ENCODE measurements around the gene DHH. TPM values are rescaled to one million over a fixed set of nuclear protein-coding genes. Genes with fewer than 3 reads are reported as not detected.
A peak's percentile ranks its signal among the peaks of the same experiment; 100 is the strongest.

Gene DHH
- total RNA-seq, 1 experiment from 2014 or later, result 0.15 TPM

DNA sequence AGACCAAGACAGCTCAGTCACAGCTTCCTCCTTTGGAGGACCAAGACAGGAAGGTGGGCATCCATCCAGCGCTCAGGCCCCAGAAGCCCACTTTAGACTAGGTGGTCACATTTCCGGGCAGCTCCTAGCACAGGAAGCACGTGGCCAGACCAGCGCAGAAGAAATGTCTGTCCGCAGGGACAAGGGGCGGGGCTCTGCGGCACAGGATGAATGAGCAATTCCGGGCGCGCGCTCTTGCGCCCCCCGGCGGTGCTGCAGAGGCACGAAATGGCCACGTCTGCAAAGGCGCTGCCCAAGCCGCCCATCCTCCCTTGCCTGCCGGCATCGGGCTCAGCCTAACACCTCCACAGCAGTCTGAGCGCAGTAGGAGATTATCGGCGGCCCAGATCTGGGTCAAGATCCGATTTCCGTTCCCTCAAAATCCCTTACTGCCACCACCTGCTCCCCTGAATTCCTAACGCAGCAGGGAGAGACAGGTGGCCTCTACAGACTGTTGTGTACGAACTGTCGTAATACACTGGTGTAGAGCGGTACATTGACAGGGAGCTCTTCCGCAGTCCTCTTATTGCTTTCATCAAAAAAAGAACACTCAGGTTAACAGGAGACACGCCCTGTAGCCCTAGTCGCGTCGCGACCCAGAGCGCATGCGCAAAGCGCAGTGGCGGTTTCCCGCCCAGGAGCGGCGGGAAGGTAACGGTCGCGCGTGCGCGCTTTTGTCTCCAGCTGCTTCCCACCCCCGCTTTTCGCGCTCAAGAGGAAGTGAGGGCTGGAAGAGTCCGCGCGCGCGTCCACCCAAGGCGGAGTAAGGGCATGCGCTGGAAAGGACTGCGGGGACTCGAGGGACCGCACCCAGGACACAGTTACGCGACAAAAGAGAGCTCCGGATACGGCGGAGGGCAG is 35.8 kb upstream of the DHH start (continued):
- TF ChIP-seq JUN (CRISPR knock-in tag; IDR thresholded peaks at IDR 0.05) (0 out of 2 replicates have a peak, but pooled peaks have one; percentile 46), ETV6 (CRISPR knock-in tag; IDR thresholded peaks at IDR 0.05) (0 out of 2 replicates have a peak, but pooled peaks have one; percentile 60), FOXJ3 (CRISPR knock-in tag; IDR thresholded peaks at IDR 0.05; ENCODE audit: borderline replicate concordance) (0 out of 2 replicates have a peak, but pooled peaks have one; percentile 10), IRF2 (CRISPR knock-in tag; IDR thresholded peaks at IDR 0.05; ENCODE audit: borderline replicate concordance, low read depth) (peak; percentile 81; the same call in 1 of the 2 replicates), GABPB1 (CRISPR knock-in tag; IDR thresholded peaks at IDR 0.05) (peak; percentile 64; the same call in 1 of the 2 replicates), ZNF263 (CRISPR knock-in tag; IDR thresholded peaks at IDR 0.05; ENCODE audit: low read depth) (no peak), ZNF232 (CRISPR knock-in tag; IDR thresholded peaks at IDR 0.05) (no peak; the same call in 1 of the 2 replicates), ATF1 (CRISPR knock-in tag; IDR thresholded peaks at IDR 0.05) (peak; percentile 33; the same call in 1 of the 2 replicates), TEAD1 (CRISPR knock-in tag; IDR thresholded peaks at IDR 0.05) (peak; percentile 90), MYBL2 (CRISPR knock-in tag; IDR thresholded peaks at IDR 0.05) (peak; percentile 98), SMAD4 (CRISPR knock-in tag; IDR thresholded peaks at IDR 0.05) (no peak), PRRX2 (CRISPR knock-in tag; IDR thresholded peaks at IDR 0.05) (peak; percentile 5; the same call in 1 of the 2 replicates), GTF2I (CRISPR knock-in tag; conservative IDR thresholded peaks at IDR 0.05) (no peak), FOXK1 (CRISPR knock-in tag; IDR thresholded peaks at IDR 0.05) (peak; percentile 54), FOXP1 (CRISPR knock-in tag; IDR thresholded peaks at IDR 0.05; ENCODE audit: borderline replicate concordance) (peak; percentile 67)
- TF ChIP-seq, protein P1, sequence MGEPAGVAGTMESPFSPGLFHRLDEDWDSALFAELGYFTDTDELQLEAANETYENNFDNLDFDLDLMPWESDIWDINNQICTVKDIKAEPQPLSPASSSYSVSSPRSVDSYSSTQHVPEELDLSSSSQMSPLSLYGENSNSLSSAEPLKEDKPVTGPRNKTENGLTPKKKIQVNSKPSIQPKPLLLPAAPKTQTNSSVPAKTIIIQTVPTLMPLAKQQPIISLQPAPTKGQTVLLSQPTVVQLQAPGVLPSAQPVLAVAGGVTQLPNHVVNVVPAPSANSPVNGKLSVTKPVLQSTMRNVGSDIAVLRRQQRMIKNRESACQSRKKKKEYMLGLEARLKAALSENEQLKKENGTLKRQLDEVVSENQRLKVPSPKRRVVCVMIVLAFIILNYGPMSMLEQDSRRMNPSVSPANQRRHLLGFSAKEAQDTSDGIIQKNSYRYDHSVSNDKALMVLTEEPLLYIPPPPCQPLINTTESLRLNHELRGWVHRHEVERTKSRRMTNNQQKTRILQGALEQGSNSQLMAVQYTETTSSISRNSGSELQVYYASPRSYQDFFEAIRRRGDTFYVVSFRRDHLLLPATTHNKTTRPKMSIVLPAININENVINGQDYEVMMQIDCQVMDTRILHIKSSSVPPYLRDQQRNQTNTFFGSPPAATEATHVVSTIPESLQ (CRISPR knock-in tag; IDR thresholded peaks at IDR 0.05), result no peak
- TF ChIP-seq, protein P2, sequence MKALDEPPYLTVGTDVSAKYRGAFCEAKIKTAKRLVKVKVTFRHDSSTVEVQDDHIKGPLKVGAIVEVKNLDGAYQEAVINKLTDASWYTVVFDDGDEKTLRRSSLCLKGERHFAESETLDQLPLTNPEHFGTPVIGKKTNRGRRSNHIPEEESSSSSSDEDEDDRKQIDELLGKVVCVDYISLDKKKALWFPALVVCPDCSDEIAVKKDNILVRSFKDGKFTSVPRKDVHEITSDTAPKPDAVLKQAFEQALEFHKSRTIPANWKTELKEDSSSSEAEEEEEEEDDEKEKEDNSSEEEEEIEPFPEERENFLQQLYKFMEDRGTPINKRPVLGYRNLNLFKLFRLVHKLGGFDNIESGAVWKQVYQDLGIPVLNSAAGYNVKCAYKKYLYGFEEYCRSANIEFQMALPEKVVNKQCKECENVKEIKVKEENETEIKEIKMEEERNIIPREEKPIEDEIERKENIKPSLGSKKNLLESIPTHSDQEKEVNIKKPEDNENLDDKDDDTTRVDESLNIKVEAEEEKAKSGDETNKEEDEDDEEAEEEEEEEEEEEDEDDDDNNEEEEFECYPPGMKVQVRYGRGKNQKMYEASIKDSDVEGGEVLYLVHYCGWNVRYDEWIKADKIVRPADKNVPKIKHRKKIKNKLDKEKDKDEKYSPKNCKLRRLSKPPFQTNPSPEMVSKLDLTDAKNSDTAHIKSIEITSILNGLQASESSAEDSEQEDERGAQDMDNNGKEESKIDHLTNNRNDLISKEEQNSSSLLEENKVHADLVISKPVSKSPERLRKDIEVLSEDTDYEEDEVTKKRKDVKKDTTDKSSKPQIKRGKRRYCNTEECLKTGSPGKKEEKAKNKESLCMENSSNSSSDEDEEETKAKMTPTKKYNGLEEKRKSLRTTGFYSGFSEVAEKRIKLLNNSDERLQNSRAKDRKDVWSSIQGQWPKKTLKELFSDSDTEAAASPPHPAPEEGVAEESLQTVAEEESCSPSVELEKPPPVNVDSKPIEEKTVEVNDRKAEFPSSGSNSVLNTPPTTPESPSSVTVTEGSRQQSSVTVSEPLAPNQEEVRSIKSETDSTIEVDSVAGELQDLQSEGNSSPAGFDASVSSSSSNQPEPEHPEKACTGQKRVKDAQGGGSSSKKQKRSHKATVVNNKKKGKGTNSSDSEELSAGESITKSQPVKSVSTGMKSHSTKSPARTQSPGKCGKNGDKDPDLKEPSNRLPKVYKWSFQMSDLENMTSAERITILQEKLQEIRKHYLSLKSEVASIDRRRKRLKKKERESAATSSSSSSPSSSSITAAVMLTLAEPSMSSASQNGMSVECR (CRISPR knock-in tag; IDR thresholded peaks at IDR 0.05; ENCODE audit: borderline replicate concordance), result peak; percentile 78; the same call in 1 of the 2 replicates
- TF ChIP-seq, protein P3, sequence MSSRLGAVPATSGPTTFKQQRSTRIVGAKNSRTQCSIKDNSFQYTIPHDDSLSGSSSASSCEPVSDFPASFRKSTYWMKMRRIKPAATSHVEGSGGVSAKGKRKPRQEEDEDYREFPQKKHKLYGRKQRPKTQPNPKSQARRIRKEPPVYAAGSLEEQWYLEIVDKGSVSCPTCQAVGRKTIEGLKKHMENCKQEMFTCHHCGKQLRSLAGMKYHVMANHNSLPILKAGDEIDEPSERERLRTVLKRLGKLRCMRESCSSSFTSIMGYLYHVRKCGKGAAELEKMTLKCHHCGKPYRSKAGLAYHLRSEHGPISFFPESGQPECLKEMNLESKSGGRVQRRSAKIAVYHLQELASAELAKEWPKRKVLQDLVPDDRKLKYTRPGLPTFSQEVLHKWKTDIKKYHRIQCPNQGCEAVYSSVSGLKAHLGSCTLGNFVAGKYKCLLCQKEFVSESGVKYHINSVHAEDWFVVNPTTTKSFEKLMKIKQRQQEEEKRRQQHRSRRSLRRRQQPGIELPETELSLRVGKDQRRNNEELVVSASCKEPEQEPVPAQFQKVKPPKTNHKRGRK (CRISPR knock-in tag; IDR thresholded peaks at IDR 0.05; ENCODE audit: borderline replicate concordance), result no peak
- TF ChIP-seq, protein P4, sequence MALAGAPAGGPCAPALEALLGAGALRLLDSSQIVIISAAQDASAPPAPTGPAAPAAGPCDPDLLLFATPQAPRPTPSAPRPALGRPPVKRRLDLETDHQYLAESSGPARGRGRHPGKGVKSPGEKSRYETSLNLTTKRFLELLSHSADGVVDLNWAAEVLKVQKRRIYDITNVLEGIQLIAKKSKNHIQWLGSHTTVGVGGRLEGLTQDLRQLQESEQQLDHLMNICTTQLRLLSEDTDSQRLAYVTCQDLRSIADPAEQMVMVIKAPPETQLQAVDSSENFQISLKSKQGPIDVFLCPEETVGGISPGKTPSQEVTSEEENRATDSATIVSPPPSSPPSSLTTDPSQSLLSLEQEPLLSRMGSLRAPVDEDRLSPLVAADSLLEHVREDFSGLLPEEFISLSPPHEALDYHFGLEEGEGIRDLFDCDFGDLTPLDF (CRISPR knock-in tag; IDR thresholded peaks at IDR 0.05), result peak; percentile 84; the same call in 1 of the 2 replicates
- TF ChIP-seq, protein P5, sequence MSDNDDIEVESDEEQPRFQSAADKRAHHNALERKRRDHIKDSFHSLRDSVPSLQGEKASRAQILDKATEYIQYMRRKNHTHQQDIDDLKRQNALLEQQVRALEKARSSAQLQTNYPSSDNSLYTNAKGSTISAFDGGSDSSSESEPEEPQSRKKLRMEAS (CRISPR knock-in tag; IDR thresholded peaks at IDR 0.05), result peak; percentile 94
- TF ChIP-seq, protein P6, sequence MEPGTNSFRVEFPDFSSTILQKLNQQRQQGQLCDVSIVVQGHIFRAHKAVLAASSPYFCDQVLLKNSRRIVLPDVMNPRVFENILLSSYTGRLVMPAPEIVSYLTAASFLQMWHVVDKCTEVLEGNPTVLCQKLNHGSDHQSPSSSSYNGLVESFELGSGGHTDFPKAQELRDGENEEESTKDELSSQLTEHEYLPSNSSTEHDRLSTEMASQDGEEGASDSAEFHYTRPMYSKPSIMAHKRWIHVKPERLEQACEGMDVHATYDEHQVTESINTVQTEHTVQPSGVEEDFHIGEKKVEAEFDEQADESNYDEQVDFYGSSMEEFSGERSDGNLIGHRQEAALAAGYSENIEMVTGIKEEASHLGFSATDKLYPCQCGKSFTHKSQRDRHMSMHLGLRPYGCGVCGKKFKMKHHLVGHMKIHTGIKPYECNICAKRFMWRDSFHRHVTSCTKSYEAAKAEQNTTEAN (CRISPR knock-in tag; IDR thresholded peaks at IDR 0.05), result peak; percentile 30; the same call in 1 of the 2 replicates
